Right lobe of liver (tissue), 6 donors: ENCODE results near the gene RAVER1. TPM values are rescaled to one million over a fixed set of nuclear protein-coding genes. Genes with fewer than 3 reads are reported as not detected.
A peak's percentile ranks its signal among the peaks of the same experiment; 100 is the strongest.

Experiments
- ATAC-seq, 4 donors: fragments of 200-7000 bp; cut with Tn5 transposase; one replicate each; pipeline ENCODE4 v1.9.1; 2020; ENCODE audit warnings: mild to moderate bottlenecking in 4 of 4, moderate library complexity in 4 of 4
- DNase-seq, 3 donors: peaks; one replicate each; pipeline ENCODE4 v3.0.0-alpha.2; 2020
- H3K27ac ChIP-seq, 3 donors: fragments of 200-600 bp; one replicate each; pipeline ENCODE4 v1.8.0; 2022
- H3K27me3 ChIP-seq, 2 donors: fragments of 200-600 bp; one replicate each; pipeline ENCODE4 v1.8.0; 2022
- H3K36me3 ChIP-seq, 4 donors: fragments of 200-600 bp; sonication (generic) in 1 of 4; one replicate each; pipeline versions ENCODE4 v1.5.1 to v1.8.0; 2017 to 2022; ENCODE audit warnings: control low read depth in 1 of 4
- H3K4me1 ChIP-seq, 4 donors: fragments of 200-600 bp; sonication (generic) in 1 of 4; one replicate each; pipeline versions ENCODE4 v1.5.1 to v1.8.0; 2017 to 2022; ENCODE audit warnings: control low read depth in 1 of 4
- H3K4me3 ChIP-seq, 3 donors: fragments of 200-600 bp; one replicate each; pipeline ENCODE4 v1.8.0; 2022
- H3K9me3 ChIP-seq, 4 donors: fragments of 200-600 bp; sonication (generic) in 1 of 4; one replicate each; pipeline versions ENCODE4 v1.5.1 to v1.8.0; 2017 to 2022; ENCODE audit warnings: control low read depth in 1 of 4
- POLR2A ChIP-seq: fragments of 450-650 bp; IDR thresholded peaks from one replicate; pipeline ENCODE4 v1.6.1; 2017; ENCODE audit warnings: antibody characterized with exemption, mild to moderate bottlenecking
- WGBS: methylation state at CpG from one replicate; pipeline ENCODE4 v1.1.6; 2018; ENCODE audit warnings: low coverage, low lambda C conversion rate; ENCODE audit not compliant: insufficient coverage; ENCODE audit errors: missing lambda C conversion rate; 5-methylcytosine and 5-hydroxymethylcytosine counted together
- intact Hi-C, 2 donors: fragments of 100-400 bp; cut with DNase I; formaldehyde crosslinking; loops; one replicate each; pipeline versions ENCODE4 v1.11.2 to v1.14.1; 2022
- total RNA-seq, 6 experiments: library from RNA; depleted of rRNA in 2 of 6; stranded (reverse); fragments of >200 nt in 2 of 6; fragmentation: NEBNext Ultra II Directional in 3 of 6; extraction: Animal tissue kit (Norgen Biotek cat#: 25700) in 3 of 6; gene quantifications; one replicate each; pipeline versions ENCODE4 v1.1.0 to v1.2.4, GENCODE V29; 2016 to 2023
- TF ChIP-seq, protein P1 (sequence below), 4 donors: fragments of 200-600 bp in 3 of 4; fragments of 450-650 bp in 1 of 4; IDR thresholded peaks; one replicate each; pipeline versions ENCODE4 v1.5.1 to v1.8.0; 2016 to 2022; ENCODE audit warnings: antibody characterized with exemption in 4 of 4, mild to moderate bottlenecking in 2 of 4
- donor health status: DM: no; HTN: yes; CAD: no.
- donor health status: DM: no; HTN: no; CAD: no.
- donor health status: DM: no; HTN: no; CAD: no.
- donor health status: DM: no; HTN: yes; CAD: no.
- donor health status: DM: no; HTN: yes; CAD: no.

Gene RAVER1
- total RNA-seq, 6 experiments from 2014 or later = 5.2 to 9.5 (median 7.1) TPM

DNA sequence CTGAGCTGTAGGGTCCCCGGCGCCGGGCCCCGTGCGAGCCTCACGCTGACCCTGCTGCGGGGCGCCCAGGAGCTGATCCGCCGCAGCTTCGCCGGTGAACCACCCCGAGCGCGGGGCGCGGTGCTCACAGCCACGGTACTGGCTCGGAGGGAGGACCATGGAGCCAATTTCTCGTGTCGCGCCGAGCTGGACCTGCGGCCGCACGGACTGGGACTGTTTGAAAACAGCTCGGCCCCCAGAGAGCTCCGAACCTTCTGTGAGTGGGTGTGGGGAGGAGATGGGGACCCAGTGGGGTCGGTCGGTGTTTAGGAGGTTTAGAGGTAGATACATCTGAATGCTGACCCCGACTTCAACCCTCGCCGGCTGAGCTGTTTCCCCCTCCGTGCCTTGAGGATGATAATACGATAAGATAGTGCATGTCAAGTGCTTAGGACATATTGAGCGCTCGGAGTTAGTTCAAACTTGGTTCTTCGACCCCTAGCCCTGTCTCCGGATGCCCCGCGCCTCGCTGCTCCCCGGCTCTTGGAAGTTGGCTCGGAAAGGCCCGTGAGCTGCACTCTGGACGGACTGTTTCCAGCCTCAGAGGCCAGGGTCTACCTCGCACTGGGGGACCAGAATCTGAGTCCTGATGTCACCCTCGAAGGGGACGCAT, 41.6 kb downstream of the RAVER1 start:
- peak overlapping the region; percentile 11 to 36 (median 15) for H3K4me3 ChIP-seq
- peaks cover 0 to 49% (median 6%) of the 10 kb centered on the region in 4 donors for H3K4me1 ChIP-seq
- intact Hi-C loops = no loop called here
- 0% methylated on average over 6 of the region's 49 CpGs for WGBS
- H3K9me3 ChIP-seq = no peaks in the 10 kb centered on the region
- no peak for DNase-seq
- peak in 2 of 4 donors; percentile 1 to 2 for ATAC-seq
- TF ChIP-seq, protein P1, sequence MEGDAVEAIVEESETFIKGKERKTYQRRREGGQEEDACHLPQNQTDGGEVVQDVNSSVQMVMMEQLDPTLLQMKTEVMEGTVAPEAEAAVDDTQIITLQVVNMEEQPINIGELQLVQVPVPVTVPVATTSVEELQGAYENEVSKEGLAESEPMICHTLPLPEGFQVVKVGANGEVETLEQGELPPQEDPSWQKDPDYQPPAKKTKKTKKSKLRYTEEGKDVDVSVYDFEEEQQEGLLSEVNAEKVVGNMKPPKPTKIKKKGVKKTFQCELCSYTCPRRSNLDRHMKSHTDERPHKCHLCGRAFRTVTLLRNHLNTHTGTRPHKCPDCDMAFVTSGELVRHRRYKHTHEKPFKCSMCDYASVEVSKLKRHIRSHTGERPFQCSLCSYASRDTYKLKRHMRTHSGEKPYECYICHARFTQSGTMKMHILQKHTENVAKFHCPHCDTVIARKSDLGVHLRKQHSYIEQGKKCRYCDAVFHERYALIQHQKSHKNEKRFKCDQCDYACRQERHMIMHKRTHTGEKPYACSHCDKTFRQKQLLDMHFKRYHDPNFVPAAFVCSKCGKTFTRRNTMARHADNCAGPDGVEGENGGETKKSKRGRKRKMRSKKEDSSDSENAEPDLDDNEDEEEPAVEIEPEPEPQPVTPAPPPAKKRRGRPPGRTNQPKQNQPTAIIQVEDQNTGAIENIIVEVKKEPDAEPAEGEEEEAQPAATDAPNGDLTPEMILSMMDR (IDR thresholded peaks at IDR 0.05) = no peak
- no peak for TF ChIP-seq POLR2A
- H3K36me3 ChIP-seq = no peaks in the 10 kb centered on the region
- H3K27me3 ChIP-seq = peaks cover 15 to 34% of the 10 kb centered on the region in 2 donors
- no peak overlapping the region for H3K27ac ChIP-seq

DNA sequence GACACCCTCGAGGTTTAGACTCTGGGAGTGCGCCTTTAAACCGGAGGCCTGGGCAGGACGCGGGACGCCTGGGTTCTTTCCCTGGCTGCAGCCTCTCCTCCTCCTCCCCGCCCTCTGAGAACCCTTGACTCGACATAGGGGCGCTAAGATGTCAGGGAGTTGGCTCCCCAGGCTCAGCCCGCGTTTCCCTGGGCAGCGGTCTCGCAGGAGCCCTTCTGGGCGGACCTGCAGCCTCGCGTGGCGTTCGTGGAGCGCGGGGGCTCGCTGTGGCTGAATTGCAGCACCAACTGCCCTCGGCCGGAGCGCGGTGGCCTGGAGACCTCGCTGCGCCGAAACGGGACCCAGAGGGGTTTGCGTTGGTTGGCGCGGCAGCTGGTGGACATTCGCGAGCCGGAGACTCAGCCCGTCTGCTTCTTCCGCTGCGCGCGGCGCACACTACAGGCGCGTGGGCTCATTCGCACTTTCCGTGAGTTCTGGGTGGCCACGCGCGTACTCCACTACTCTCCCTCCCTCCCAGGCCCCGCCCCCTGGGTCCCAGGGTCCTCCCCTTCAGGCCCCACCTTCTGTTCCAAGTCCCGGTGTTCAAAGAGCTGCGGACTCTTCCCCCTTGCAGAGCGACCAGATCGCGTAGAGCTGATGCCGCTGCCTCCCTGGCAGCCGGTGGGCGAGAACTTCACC, 42.3 kb downstream of the RAVER1 start:
- Histone ChIP-seq H3K9me3 (no peaks in the 10 kb centered on the region), H3K27me3 (peaks cover 15 to 34% of the 10 kb centered on the region in 2 donors), H3K27ac (no peak overlapping the region), H3K4me3 (peak overlapping the region; percentile 11 to 36 (median 15)), H3K36me3 (peaks cover 0 to under 1% (median under 1%) of the 10 kb centered on the region in 4 donors), H3K4me1 (peaks cover 0 to 56% (median 6%) of the 10 kb centered on the region in 4 donors)
- intact Hi-C loops = no loop called here
- TF ChIP-seq, protein P1 (IDR thresholded peaks at IDR 0.05) = no peak
- TF ChIP-seq POLR2A = peak; percentile 10
- peak in 3 of 4 donors; percentile 14 to 23 (median 18) for ATAC-seq
- 1% methylated on average over 17 of the region's 57 CpGs for WGBS
- DNase-seq = peak in 1 of 3 donors; percentile 64

DNA sequence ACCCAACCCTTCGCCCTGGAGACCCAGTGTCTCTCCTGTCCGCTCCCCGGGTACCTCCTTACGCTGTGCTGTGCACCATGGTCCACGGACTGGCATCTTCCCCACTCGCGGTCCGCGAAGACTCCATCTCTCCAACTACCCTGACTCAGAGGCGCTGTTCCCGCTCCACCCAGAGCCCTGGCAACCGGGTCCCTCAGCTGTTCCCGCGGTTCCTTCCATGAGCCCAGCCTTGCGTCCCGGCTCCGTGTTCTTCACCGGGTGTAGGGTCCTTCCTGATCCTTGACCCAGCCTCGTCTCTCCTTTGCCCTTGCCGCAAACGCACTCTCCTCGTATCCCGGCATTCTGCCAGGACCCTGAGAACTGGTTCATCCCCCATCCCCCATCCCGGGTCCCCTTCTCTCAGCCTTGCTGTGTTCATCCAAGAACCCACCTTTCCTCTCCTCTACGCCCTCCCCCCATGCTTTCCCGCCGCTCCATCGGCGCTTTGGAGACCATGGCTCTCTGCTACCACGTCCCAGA, 42.9 kb downstream of the RAVER1 start:
- 1% methylated on average over 20 of the region's 30 CpGs for WGBS
- DNase-seq (no peak), ATAC-seq (no peak)
- H3K4me1 ChIP-seq = peaks cover 0 to 60% (median 6%) of the 10 kb centered on the region in 4 donors
- peaks cover 15 to 34% of the 10 kb centered on the region in 2 donors for H3K27me3 ChIP-seq
- no peaks in the 10 kb centered on the region for H3K9me3 ChIP-seq
- no peak overlapping the region for H3K27ac ChIP-seq
- TF ChIP-seq POLR2A = no peak
- TF ChIP-seq, protein P1 (IDR thresholded peaks at IDR 0.05) = no peak
- H3K36me3 ChIP-seq = peaks cover 0 to 7% (median 6%) of the 10 kb centered on the region in 4 donors
- intact Hi-C loops = no loop called here
- peak overlapping the region in 1 of 3 donors; percentile 11 for H3K4me3 ChIP-seq

DNA sequence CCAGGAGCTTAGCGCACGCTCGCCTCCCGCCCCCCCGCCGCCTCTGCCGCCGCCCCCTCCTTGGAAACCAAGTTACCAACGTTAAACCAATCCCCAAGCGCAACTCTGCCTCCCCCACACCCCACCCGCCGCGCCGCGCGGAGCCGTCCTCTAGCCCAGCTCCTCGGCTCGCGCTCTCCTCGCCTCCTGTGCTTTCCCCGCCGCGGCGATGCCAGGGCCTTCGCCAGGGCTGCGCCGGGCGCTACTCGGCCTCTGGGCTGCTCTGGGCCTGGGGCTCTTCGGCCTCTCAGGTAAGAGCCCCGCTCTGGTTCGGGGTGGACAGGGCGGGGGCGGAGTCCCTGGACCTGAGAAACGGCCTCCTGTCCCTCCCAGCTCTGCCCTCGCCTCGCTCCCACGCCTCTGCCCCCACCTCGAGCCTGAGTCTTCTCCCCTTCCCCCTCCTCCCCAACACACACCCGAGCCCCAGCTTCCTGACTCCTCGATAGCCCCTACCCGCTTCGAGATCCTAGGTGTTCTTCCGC, 43.4 kb downstream of the RAVER1 start, which contains the start of gene ICAM5:
Gene ICAM5, plus strand, starts transcription at position 117 of the 521 bp plus-strand sequence. Its CDS starts 92 bp downstream, at position 209.
- Histone ChIP-seq H3K36me3 (peaks cover 0 to 12% (median 8%) of the 10 kb centered on the region in 4 donors), H3K4me3 (peak within 1 kb of the TSS in 1 of 3 donors; percentile 11)

More for the DNA sequence above, 43.4 kb downstream of the RAVER1 start, which contains the start of gene ICAM5:
- Histone ChIP-seq H3K4me1 (peaks cover 0 to 59% (median 6%) of the 10 kb centered on the region in 4 donors), H3K27me3 (peaks cover 12 to 29% of the 10 kb centered on the region in 2 donors), H3K27ac (no peak within 1 kb of the TSS), H3K9me3 (no peaks in the 10 kb centered on the region)
- 1% methylated on average over 9 of the region's 45 CpGs for WGBS
- DNase-seq (no peak), ATAC-seq (no peak)
- intact Hi-C loops = no loop called here
- TF ChIP-seq POLR2A = no peak
- TF ChIP-seq, protein P1 (IDR thresholded peaks at IDR 0.05) = no peak
